Smooth muscle cell (in vitro differentiated cells): ENCODE results near the gene CST11. TPM values are rescaled to one million over a fixed set of nuclear protein-coding genes. Genes with fewer than 3 reads are reported as not detected.

ENCODE experiments used
- DNase-seq: peaks from one replicate; lab custom pipeline; 2025; ENCODE audit not compliant: unreplicated experiment; lab: John Stamatoyannopoulos, UW
- H2AFZ ChIP-seq: fragments of 200-600 bp; sonication (generic); 2 replicates; pipeline ENCODE4 v1.6.0; 2016; ENCODE audit warnings: antibody characterized with exemption, low read depth, mild to moderate bottlenecking
- H3F3A ChIP-seq: fragments of 200-600 bp; sonication (generic); 2 replicates; pipeline ENCODE4 v1.6.0; 2017; ENCODE audit warnings: antibody characterized with exemption, low read depth
- H3K27ac ChIP-seq: fragments of 200-600 bp; sonication (generic); 2 replicates; pipeline ENCODE4 v1.5.1; 2016; ENCODE audit warnings: low read depth, mild to moderate bottlenecking
- H3K27me3 ChIP-seq: fragments of 200-600 bp; sonication (generic); 2 replicates; pipeline ENCODE4 v1.6.1; 2016; ENCODE audit warnings: low read depth, mild to moderate bottlenecking
- H3K36me3 ChIP-seq: fragments of 200-600 bp; sonication (generic); 2 replicates; pipeline ENCODE4 v1.5.1; 2016; ENCODE audit warnings: low read depth
- H3K4me1 ChIP-seq: fragments of 200-600 bp; sonication (generic); 2 replicates; pipeline ENCODE4 v1.5.1; 2016; ENCODE audit warnings: low read depth
- H3K4me2 ChIP-seq: fragments of 200-600 bp; sonication (generic); 2 replicates; pipeline ENCODE4 v1.6.0; 2016; ENCODE audit warnings: mild to moderate bottlenecking
- H3K4me3 ChIP-seq: fragments of 200-600 bp; sonication (generic); 2 replicates; pipeline ENCODE4 v1.5.1; 2016; ENCODE audit warnings: mild to moderate bottlenecking
- H3K79me2 ChIP-seq: fragments of 200-600 bp; sonication (generic); 2 replicates; pipeline ENCODE4 v1.6.0; 2016; ENCODE audit warnings: low read depth, mild to moderate bottlenecking
- H3K9ac ChIP-seq: fragments of 200-600 bp; sonication (generic); 2 replicates; pipeline ENCODE4 v1.6.0; 2016; ENCODE audit warnings: low read depth
- H3K9me3 ChIP-seq: fragments of 200-600 bp; sonication (generic); replicated peaks from 2 replicates; pipeline ENCODE4 v1.5.1; 2016; ENCODE audit warnings: low read depth
- H4K20me1 ChIP-seq: fragments of 200-600 bp; sonication (generic); 2 replicates; pipeline ENCODE4 v1.6.0; 2016; ENCODE audit warnings: low read depth
- CTCF ChIP-seq: fragments of 200-600 bp; sonication (generic); IDR thresholded peaks from 2 replicates; pipeline ENCODE4 v1.5.1; 2017; ENCODE audit warnings: borderline replicate concordance, mild to moderate bottlenecking, antibody characterized with exemption; ENCODE audit not compliant: insufficient read depth, poor library complexity, severe bottlenecking
- WGBS: methylation state at CpG from one replicate; pipeline ENCODE4 v1.1.7; 2016; ENCODE audit warnings: low lambda C conversion rate; 5-methylcytosine and 5-hydroxymethylcytosine counted together
- polyA plus RNA-seq: library from polyadenylated mRNA; unstranded; fragments of >200 nt; fragmentation: Nextera tagmentation; extraction: Ambion mirVana; gene quantifications from 2 replicates; pipeline ENCODE4 v1.2.1, GENCODE V29; 2016
- total RNA-seq: library from RNA; depleted of rRNA; stranded (reverse); fragments of >200 nt; gene quantifications from 2 replicates; pipeline ENCODE4 v1.2.3, GENCODE V29; 2014

The CST11 gene
- total and polyA plus RNA-seq, 2 experiments from 2014 or later: not detected

DNA sequence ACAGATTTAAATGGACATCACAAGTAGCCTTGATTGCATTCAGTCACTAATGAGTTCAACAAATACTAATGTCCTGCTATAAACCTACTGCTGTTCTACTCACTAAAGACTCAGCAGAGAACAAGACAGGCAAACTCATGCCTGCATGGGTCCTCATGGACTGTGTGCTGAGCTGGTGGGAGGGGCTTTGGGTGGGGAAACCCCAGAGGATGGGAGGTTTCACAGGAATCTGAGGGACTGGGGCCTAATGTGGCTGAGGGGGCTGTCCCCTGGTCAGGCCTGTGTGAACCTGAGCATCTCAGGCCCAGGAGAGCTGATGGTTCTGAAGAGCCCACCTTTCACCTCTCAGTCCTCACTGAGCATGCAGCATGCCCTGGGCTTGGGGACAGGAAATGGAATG, 39.6 kb upstream of the CST11 start:
- Histone ChIP-seq H3K79me2 (no peaks in the 10 kb centered on the region), H3K9ac (no peak overlapping the region), H3K4me2 (no peak overlapping the region), H3F3A (no peaks in the 10 kb centered on the region), H3K36me3 (no peaks in the 10 kb centered on the region), H3K4me3 (no peak overlapping the region), H3K27me3 (no peaks in the 10 kb centered on the region), H3K27ac (no peak overlapping the region), H3K9me3 (no peaks in the 10 kb centered on the region), H2AFZ (no peak overlapping the region), H4K20me1 (no peaks in the 10 kb centered on the region), H3K4me1 (no peaks in the 10 kb centered on the region)
- TF ChIP-seq CTCF: no peak
- DNase-seq: no peak

DNA sequence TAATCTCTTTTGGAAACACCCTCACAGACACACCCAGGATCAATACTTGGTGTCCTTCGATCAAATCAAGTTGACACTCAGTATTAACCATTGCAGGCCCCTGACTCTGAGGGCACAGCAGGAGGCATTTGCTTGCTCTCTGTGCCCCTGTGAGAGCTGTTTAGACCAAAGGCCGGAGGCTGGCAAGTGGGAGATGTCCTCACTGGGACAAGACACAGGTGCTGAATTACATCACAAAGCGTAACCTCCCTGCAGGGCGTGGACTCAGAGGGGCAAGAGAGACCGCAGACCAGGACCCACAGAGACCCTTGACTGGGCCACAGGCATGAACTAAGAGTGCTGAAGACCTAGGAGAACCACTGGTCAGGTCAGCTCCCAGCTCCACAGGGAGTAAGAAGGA, 38.1 kb upstream of the CST11 start, which contains the start of gene CST8:
CST8 (plus strand) TSS at position 301 of the 400 bp plus-strand sequence. CDS start 551 bp downstream, outside the sequence.
- Histone ChIP-seq H3K4me1 (no peaks in the 10 kb centered on the region), H3K79me2 (no peaks in the 10 kb centered on the region), H4K20me1 (no peaks in the 10 kb centered on the region), H3K9me3 (no peaks in the 10 kb centered on the region), H3K4me2 (no peak within 1 kb of the TSS), H3K9ac (no peak within 1 kb of the TSS), H3K4me3 (no peak within 1 kb of the TSS), H2AFZ (no peak within 1 kb of the TSS), H3K27me3 (no peaks in the 10 kb centered on the region), H3K36me3 (no peaks in the 10 kb centered on the region), H3K27ac (no peak within 1 kb of the TSS), H3F3A (no peaks in the 10 kb centered on the region)
- DNase-seq: no peak
- TF ChIP-seq CTCF: no peak
- WGBS: 96% methylated on average over 5 of the region's 5 CpGs

- 96% methylated on average over 3 of the region's 3 CpGs for WGBS
- no peaks in the 10 kb centered on the region for H3K9me3 ChIP-seq
- no peak for DNase-seq
- H3K79me2 ChIP-seq: no peaks in the 10 kb centered on the region
- H3K27ac ChIP-seq: no peak overlapping the region
- H3K9ac ChIP-seq: no peak overlapping the region
- H3K27me3 ChIP-seq: no peaks in the 10 kb centered on the region
- no peaks in the 10 kb centered on the region for H3F3A ChIP-seq
- TF ChIP-seq CTCF: no peak
- H3K36me3 ChIP-seq: no peaks in the 10 kb centered on the region
- no peak overlapping the region for H3K4me3 ChIP-seq
- H2AFZ ChIP-seq: no peak overlapping the region
- no peaks in the 10 kb centered on the region for H3K4me1 ChIP-seq
- no peaks in the 10 kb centered on the region for H4K20me1 ChIP-seq
- H3K4me2 ChIP-seq: no peak overlapping the region
These were observed 36.3 kb upstream of the CST11 start for GRCh38 chr20:23488996-23489395.

DNA sequence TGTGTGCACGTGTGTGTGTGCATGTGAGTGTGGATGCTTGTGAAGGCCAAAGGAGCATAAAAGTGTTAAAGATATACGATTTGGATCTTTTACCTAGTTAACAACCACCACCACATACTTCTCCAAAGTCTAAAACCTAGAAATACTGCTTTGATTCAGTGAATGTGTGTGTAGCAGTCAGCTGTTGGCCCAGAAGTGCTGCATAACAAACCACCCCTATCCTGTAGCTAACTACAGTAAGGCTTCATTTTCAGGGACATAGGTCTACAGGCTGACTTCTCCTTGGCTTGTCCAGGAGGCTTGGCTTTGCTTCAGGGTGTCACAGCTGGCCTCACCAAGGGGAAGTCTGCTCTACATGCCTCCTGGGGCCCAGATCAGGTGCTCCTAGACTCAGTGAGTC, 35.8 kb upstream of the CST11 start:
- Histone ChIP-seq H3F3A (no peaks in the 10 kb centered on the region), H3K4me2 (no peak overlapping the region), H3K36me3 (no peaks in the 10 kb centered on the region), H3K79me2 (no peaks in the 10 kb centered on the region), H3K9me3 (no peaks in the 10 kb centered on the region), H3K27ac (no peak overlapping the region), H3K27me3 (no peaks in the 10 kb centered on the region), H3K9ac (no peak overlapping the region), H3K4me3 (no peak overlapping the region), H3K4me1 (no peaks in the 10 kb centered on the region), H4K20me1 (no peaks in the 10 kb centered on the region), H2AFZ (no peak overlapping the region)
- no peak for DNase-seq
- 83% methylated on average over 2 of the region's 2 CpGs for WGBS
- TF ChIP-seq CTCF: no peak
